C4-2B (cell line): ENCODE measurements around the gene NUP214.

Source experiments
- ZFX ChIP-seq: fragments of 450-650 bp; IDR thresholded peaks from 2 replicates; pipeline ENCODE4 v1.6.1; 2017
- TF ChIP-seq, protein P1 (sequence below): fragments of 450-650 bp; conservative IDR thresholded peaks from 2 replicates; pipeline ENCODE4 v1.5.1; 2017; ENCODE audit warnings: mild to moderate bottlenecking

DNA sequence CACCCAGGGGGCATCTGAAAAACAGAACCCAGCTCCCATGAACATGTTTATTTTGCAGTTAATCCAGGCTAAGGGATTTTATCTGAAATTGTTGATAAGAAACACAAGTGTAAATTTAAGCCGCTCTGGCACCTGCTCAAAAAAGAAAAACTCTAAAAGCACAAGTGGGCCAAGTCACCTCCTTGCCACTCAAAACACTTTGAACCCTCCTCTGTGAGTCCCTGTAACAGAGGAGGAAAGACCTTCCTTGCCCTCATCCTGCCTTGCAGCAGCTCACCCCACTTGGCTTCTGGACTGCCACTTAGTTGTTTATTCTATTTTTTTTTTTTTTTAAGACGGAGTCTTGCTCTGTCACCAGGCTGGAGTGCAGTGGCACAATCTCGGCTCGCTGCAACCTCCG is 111.4 kb downstream of the NUP214 start:
- TF ChIP-seq, protein P1, sequence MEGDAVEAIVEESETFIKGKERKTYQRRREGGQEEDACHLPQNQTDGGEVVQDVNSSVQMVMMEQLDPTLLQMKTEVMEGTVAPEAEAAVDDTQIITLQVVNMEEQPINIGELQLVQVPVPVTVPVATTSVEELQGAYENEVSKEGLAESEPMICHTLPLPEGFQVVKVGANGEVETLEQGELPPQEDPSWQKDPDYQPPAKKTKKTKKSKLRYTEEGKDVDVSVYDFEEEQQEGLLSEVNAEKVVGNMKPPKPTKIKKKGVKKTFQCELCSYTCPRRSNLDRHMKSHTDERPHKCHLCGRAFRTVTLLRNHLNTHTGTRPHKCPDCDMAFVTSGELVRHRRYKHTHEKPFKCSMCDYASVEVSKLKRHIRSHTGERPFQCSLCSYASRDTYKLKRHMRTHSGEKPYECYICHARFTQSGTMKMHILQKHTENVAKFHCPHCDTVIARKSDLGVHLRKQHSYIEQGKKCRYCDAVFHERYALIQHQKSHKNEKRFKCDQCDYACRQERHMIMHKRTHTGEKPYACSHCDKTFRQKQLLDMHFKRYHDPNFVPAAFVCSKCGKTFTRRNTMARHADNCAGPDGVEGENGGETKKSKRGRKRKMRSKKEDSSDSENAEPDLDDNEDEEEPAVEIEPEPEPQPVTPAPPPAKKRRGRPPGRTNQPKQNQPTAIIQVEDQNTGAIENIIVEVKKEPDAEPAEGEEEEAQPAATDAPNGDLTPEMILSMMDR, result no peak
- TF ChIP-seq ZFX, result no peak
